HepG2 (cell line): Measurements from ENCODE around the gene SLC22A5. TPM values are rescaled to one million over a fixed set of nuclear protein-coding genes. Genes with fewer than 3 reads are reported as not detected.

Experiments
- ETS1 ChIP-seq: sonication (generic); formaldehyde crosslinking; IDR thresholded peaks from 2 replicates; pipeline ENCODE4 v1.4.0; 2020; ENCODE audit warnings: missing genetic modification reagents
- FOXP1 ChIP-seq, 2 experiments: fragments of 450-650 bp in 1 of 2; IDR thresholded peaks; 2 replicates each; pipeline ENCODE4 v1.6.1; 2017 to 2018; ENCODE audit warnings: antibody characterized with exemption in 1 of 2
- GRHL1 ChIP-seq: sonication (generic); formaldehyde crosslinking; conservative IDR thresholded peaks from 2 replicates; pipeline ENCODE4 v1.8.0; 2022; ENCODE audit warnings: missing genetic modification reagents
- HDAC2 ChIP-seq: sonication (generic); formaldehyde crosslinking; IDR thresholded peaks from 2 replicates; pipeline ENCODE4 v1.4.0; 2020; ENCODE audit warnings: missing genetic modification reagents
- ISX ChIP-seq: sonication (generic); formaldehyde crosslinking; conservative IDR thresholded peaks from 2 replicates; pipeline ENCODE4 v1.5.0; 2020; ENCODE audit warnings: missing genetic modification reagents
- KDM6A ChIP-seq: IDR thresholded peaks from 2 replicates; pipeline ENCODE4 v1.6.1; 2016; ENCODE audit warnings: low read depth
- NFYC ChIP-seq: IDR thresholded peaks from 2 replicates; pipeline ENCODE4 v1.6.1; 2016; ENCODE audit warnings: missing genetic modification reagents, missing compliant biosample characterization
- PPARG ChIP-seq: conservative IDR thresholded peaks from 2 replicates; pipeline ENCODE4 v1.6.1; 2016; ENCODE audit warnings: missing biosample characterization, missing genetic modification reagents
- PRDM15 ChIP-seq: sonication (generic); formaldehyde crosslinking; IDR thresholded peaks from 2 replicates; pipeline ENCODE4 v1.4.0; 2020; ENCODE audit warnings: missing genetic modification reagents
- SIN3B ChIP-seq: fragments of 150-350 bp; IDR thresholded peaks from 2 replicates; pipeline ENCODE4 v1.6.1; 2014; ENCODE audit warnings: low read length
- TARDBP ChIP-seq: sonication (generic); formaldehyde crosslinking; IDR thresholded peaks from 2 replicates; pipeline ENCODE4 v1.8.0; 2022; ENCODE audit warnings: mild to moderate bottlenecking, missing genetic modification reagents
- TBL1XR1 ChIP-seq: fragments of 150-350 bp; IDR thresholded peaks from 2 replicates; pipeline ENCODE4 v1.6.1; 2014; ENCODE audit warnings: borderline replicate concordance, low read length; ENCODE audit not compliant: partially characterized antibody
- THAP7 ChIP-seq: sonication (generic); formaldehyde crosslinking; IDR thresholded peaks from 2 replicates; pipeline ENCODE4 v1.8.1; 2023; ENCODE audit warnings: mild to moderate bottlenecking, missing genetic modification reagents
- ZKSCAN1 ChIP-seq: fragments of 150-350 bp; IDR thresholded peaks from 2 replicates; pipeline ENCODE4 v1.6.1; 2014; ENCODE audit warnings: low read length
- ZNF230 ChIP-seq: sonication (generic); formaldehyde crosslinking; IDR thresholded peaks from 2 replicates; pipeline ENCODE4 v1.4.0; 2020; ENCODE audit warnings: mild to moderate bottlenecking, missing genetic modification reagents
- ZNF343 ChIP-seq: sonication (generic); formaldehyde crosslinking; IDR thresholded peaks from 2 replicates; pipeline ENCODE4 v1.4.0; 2020; ENCODE audit warnings: mild to moderate bottlenecking, missing genetic modification reagents
- ZNF546 ChIP-seq: sonication (generic); formaldehyde crosslinking; conservative IDR thresholded peaks from 2 replicates; pipeline ENCODE4 v1.8.1; 2023; ENCODE audit warnings: mild to moderate bottlenecking, missing genetic modification reagents
- ZNF816 ChIP-seq: sonication (generic); formaldehyde crosslinking; IDR thresholded peaks from 2 replicates; pipeline ENCODE4 v1.8.0; 2022; ENCODE audit warnings: missing genetic modification reagents, mild to moderate bottlenecking, borderline replicate concordance
- ZSCAN12 ChIP-seq: sonication (generic); formaldehyde crosslinking; IDR thresholded peaks from 2 replicates; pipeline ENCODE4 v1.9.0; 2021; ENCODE audit warnings: mild to moderate bottlenecking, missing genetic modification reagents
- ZSCAN30 ChIP-seq: sonication (generic); formaldehyde crosslinking; IDR thresholded peaks from 2 replicates; pipeline ENCODE4 v1.5.0; 2020; ENCODE audit warnings: mild to moderate bottlenecking, missing genetic modification reagents
- ZXDC ChIP-seq: sonication (generic); formaldehyde crosslinking; IDR thresholded peaks from 2 replicates; pipeline ENCODE4 v1.5.0; 2020; ENCODE audit warnings: mild to moderate bottlenecking, missing genetic modification reagents
- polyA plus RNA-seq, 8 experiments: library from polyadenylated mRNA; depleted of rRNA in 3 of 8; stranded (reverse) in 7 of 8; unstranded in 1 of 8; fragments of >200 nt; fragmentation: Illumina TruSeq in 4 of 8; extraction: Trizol in 4 of 8; gene quantifications; 2 replicates each; pipeline versions ENCODE4 v1.2.1 to v1.2.3, GENCODE V29; 2011 to 2016; ENCODE audit warnings: low read depth in 4 of 8, missing spikeins in 1 of 8, mixed read lengths in 1 of 8; ENCODE audit not compliant: insufficient read depth in 1 of 8
- total RNA-seq, 5 experiments: library from RNA; depleted of rRNA; stranded (reverse); fragments of >200 nt; fragmentation: Illumina TruSeq; extraction: Trizol; gene quantifications; 2 replicates each; pipeline ENCODE4 v1.2.3, GENCODE V29; 2016; ENCODE audit warnings: low read depth in 1 of 5

Gene SLC22A5
- total and polyA plus RNA-seq, 2 of the 13 experiments (the other 11 are each of a cell fraction or from before 2014, with no cell fraction given) = 7.1 to 15.1 TPM

- TF ChIP-seq THAP7 (CRISPR knock-in tag) (no peak), ZNF546 (CRISPR knock-in tag) (no peak), TARDBP (CRISPR knock-in tag) (peak; percentile 61; the same call in 1 of the 2 replicates), ZNF816 (CRISPR knock-in tag) (no peak), FOXP1 (IDR thresholded peaks at IDR 0.05) (no peak), FOXP1 (CRISPR knock-in tag; IDR thresholded peaks at IDR 0.05) (peak; percentile 61), GRHL1 (CRISPR knock-in tag) (no peak), ZKSCAN1 (no peak), PRDM15 (CRISPR knock-in tag) (no peak), ZXDC (CRISPR knock-in tag) (no peak), ZSCAN12 (CRISPR knock-in tag) (no peak), TBL1XR1 (peak; percentile 65), ZNF343 (CRISPR knock-in tag) (no peak), ISX (CRISPR knock-in tag) (no peak), HDAC2 (CRISPR knock-in tag) (peak; percentile 74), SIN3B (no peak), ETS1 (CRISPR knock-in tag) (no peak), KDM6A (CRISPR knock-in tag) (peak; percentile 58; the same call in 1 of the 2 replicates), ZSCAN30 (CRISPR knock-in tag) (no peak), NFYC (CRISPR knock-in tag) (no peak), PPARG (CRISPR knock-in tag) (peak; percentile 93), ZNF230 (CRISPR knock-in tag) (no peak)
Measured at GRCh38 chr5:132422720-132423437, 53.4 kb downstream of the SLC22A5 start (continued).
